ENCODE data around the gene GH1.

GRCh38 chr17:63956296-63956920, 37.8 kb upstream of the GH1 start:
- TF ChIP-seq EZH2phosphoT487 (IDR thresholded peaks at IDR 0.05; ENCODE audit: borderline replicate concordance, low read depth) (no peak), CTCF (IDR thresholded peaks at IDR 0.05) (no peak), RAD21 (IDR thresholded peaks at IDR 0.05; ENCODE audit: low read length) (no peak), RFX5 (IDR thresholded peaks at IDR 0.05; ENCODE audit: low read length) (no peak), ELF1 (IDR thresholded peaks at IDR 0.05) (no peak), POLR2AphosphoS5 (IDR thresholded peaks at IDR 0.05; ENCODE audit: low read depth, low read length) (no peak), PBX3 (IDR thresholded peaks at IDR 0.05) (no peak)

All from SK-N-SH (cell line).